ENCODE results near the gene CSNK1G3. TPM values are rescaled to one million over a fixed set of nuclear protein-coding genes. Genes with fewer than 3 reads are reported as not detected.
"Not testable (repeated sequence)": the region's sequence is repeated elsewhere in the genome, so short reads cannot be mapped to it uniquely, and the experiment has no call there.

Gene CSNK1G3
- 10 to 100 TPM; 14.6 to 23.2 (median 21.5) TPM for total RNA-seq

GRCh38 chr5:123511648-123512605 is at the start of gene CSNK1G3:
Gene CSNK1G3 (plus strand): TSS chr5:123512177. CDS start chr5:123545664, 33,487 bp downstream.
- peak; percentile 97 for ATAC-seq
- Histone ChIP-seq H3K9me3 (no peaks in the 10 kb centered on the region), H3K4me3 (peak within 1 kb of the TSS; percentile 82 to 85 (median 84)), H3K36me3 (no peaks in the 10 kb centered on the region), H3K27me3 (no peaks in the 10 kb centered on the region), H3K27ac (peak within 1 kb of the TSS; percentile 83 to 89 (median 84)), H3K4me1 (peaks cover 20 to 28% of the 10 kb centered on the region in 2 donors)
- intact Hi-C loops (cut with DNase I; ENCODE audit: low total_unique reads) (loop anchor here (2.0 to 10.0 kb wide), 6 partner anchors 80 to 1550 kb away; partner anchors contain the start of genes CEP120, PPIC, SNX2 and SRFBP1), in situ Hi-C loops (cut with MboI; ENCODE audit: low sequenced_read_pairs in 4 of 4) (loop anchor here in 2 of 4 donors (10.0 kb wide), 1 partner anchor 87 kb away; the partner anchor contains the start of gene CEP120 (in 2 of the 2))
- TF ChIP-seq CTCF (IDR thresholded peaks at IDR 0.05 in 4 of 5, conservative IDR thresholded peaks at IDR 0.05 in 1 of 5) (peak in 1 of 5 experiments; percentile 18), POLR2A (IDR thresholded peaks at IDR 0.05) (peak; percentile 78 to 92)
- peak; percentile 96 to 97 for DNase-seq

GRCh38 chr5:123466839-123467238 is 45.1 kb upstream of the CSNK1G3 start:
- in situ Hi-C loops (cut with MboI; ENCODE audit: low sequenced_read_pairs in 4 of 4); H3K27me3 ChIP-seq; H3K4me1 ChIP-seq; ATAC-seq; H3K4me3 ChIP-seq; H3K9me3 ChIP-seq; H3K36me3 ChIP-seq; intact Hi-C loops (cut with DNase I; ENCODE audit: low total_unique reads); H3K27ac ChIP-seq; DNase-seq: not testable (repeated sequence)

- no peaks in the 10 kb centered on the region for H3K9me3 ChIP-seq
- H3K36me3 ChIP-seq = no peaks in the 10 kb centered on the region
- no peak overlapping the region for H3K27ac ChIP-seq
- in situ Hi-C loops (cut with MboI; ENCODE audit: low sequenced_read_pairs in 4 of 4) = no loop called here
- ATAC-seq = no peak
- DNase-seq = no peak
- intact Hi-C loops (cut with DNase I; ENCODE audit: low total_unique reads) = no loop called here
- no peaks in the 10 kb centered on the region for H3K4me1 ChIP-seq
- H3K27me3 ChIP-seq = no peaks in the 10 kb centered on the region
- TF ChIP-seq POLR2A (IDR thresholded peaks at IDR 0.05) (no peak), CTCF (IDR thresholded peaks at IDR 0.05 in 4 of 5, conservative IDR thresholded peaks at IDR 0.05 in 1 of 5) (no peak)
- no peak overlapping the region for H3K4me3 ChIP-seq
These were observed 40.6 kb upstream of the CSNK1G3 start for GRCh38 chr5:123471385-123471784.

- Histone ChIP-seq H3K27ac (no peak overlapping the region), H3K4me3 (no peak overlapping the region), H3K36me3 (no peaks in the 10 kb centered on the region), H3K27me3 (no peaks in the 10 kb centered on the region), H3K9me3 (no peaks in the 10 kb centered on the region), H3K4me1 (no peaks in the 10 kb centered on the region)
- ATAC-seq (no peak), DNase-seq (no peak)
- in situ Hi-C loops (cut with MboI; ENCODE audit: low sequenced_read_pairs in 4 of 4) = no loop called here
- intact Hi-C loops (cut with DNase I; ENCODE audit: low total_unique reads) = no loop called here
- TF ChIP-seq CTCF (IDR thresholded peaks at IDR 0.05 in 4 of 5, conservative IDR thresholded peaks at IDR 0.05 in 1 of 5) (no peak), POLR2A (IDR thresholded peaks at IDR 0.05) (no peak)
These were observed 39.6 kb upstream of the CSNK1G3 start for GRCh38 chr5:123472150-123472924.

GRCh38 chr5:123474228-123474627 is 37.7 kb upstream of the CSNK1G3 start:
- Histone ChIP-seq H3K4me1 (no peaks in the 10 kb centered on the region), H3K9me3 (no peaks in the 10 kb centered on the region), H3K27me3 (no peaks in the 10 kb centered on the region), H3K27ac (no peak overlapping the region), H3K36me3 (no peaks in the 10 kb centered on the region), H3K4me3 (no peak overlapping the region)
- DNase-seq = no peak
- no peak for ATAC-seq
- TF ChIP-seq CTCF (IDR thresholded peaks at IDR 0.05 in 4 of 5, conservative IDR thresholded peaks at IDR 0.05 in 1 of 5) (no peak), POLR2A (IDR thresholded peaks at IDR 0.05) (no peak)
- intact Hi-C loops (cut with DNase I; ENCODE audit: low total_unique reads) (no loop called here), in situ Hi-C loops (cut with MboI; ENCODE audit: low sequenced_read_pairs in 4 of 4) (no loop called here)

Measured in gastrocnemius medialis (tissue), 4 donors.